GM21786 (cell line): Measurements from ENCODE around the gene RAB3C.

Source experiments
- ATAC-seq: cut with Tn5 transposase; IDR thresholded peaks from one replicate; pipeline ENCODE4 v1.9.1; 2021; ENCODE audit not compliant: unreplicated experiment

The RAB3C gene

DNA sequence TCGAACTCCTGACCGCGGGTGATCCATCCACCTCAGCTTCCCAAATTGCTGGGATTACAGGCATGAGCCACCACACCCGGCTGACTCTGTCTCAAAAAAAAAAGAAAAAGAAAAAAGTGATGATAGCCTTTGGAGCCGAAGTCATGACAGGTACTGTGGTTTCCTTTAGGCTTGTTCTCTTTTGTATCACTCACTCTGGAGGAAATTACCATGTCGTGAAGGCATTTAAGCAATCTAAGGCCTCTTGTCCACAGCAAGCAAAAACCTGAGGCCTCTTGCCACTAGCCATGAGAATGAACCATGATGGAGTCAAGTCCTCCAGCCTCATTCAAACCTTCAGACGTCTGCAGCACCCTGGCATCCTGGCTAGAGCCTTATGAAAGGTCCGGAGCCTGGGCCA, 286.1 kb downstream of the RAB3C start:
- no peak for ATAC-seq

DNA sequence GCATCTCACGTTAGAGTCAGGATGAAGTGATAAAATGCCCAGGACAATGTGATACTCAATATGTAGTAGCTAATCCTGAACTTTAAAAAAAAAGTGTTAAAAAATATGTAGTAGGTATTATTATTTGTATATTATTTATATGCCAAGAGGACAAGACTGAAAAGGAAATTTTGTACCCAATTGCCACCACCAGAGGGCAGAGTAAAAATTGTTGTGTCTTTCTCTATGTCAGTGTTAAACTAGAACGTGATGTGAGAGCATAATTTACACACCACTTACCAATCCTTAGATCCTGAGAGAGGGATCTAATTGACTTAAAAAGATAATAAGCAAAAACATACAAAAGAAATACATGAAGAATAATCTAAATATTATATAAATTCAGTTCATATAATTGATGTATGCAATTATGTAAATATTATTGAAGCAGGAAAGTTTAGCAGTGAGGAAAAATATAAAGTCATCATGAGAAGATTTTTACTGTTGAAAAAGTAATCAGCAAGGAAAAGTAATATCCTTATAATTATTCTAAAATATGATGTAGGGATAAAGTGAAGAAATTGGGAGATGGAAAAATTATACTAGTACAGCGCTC, 288.9 kb downstream of the RAB3C start:
- no peak for ATAC-seq

DNA sequence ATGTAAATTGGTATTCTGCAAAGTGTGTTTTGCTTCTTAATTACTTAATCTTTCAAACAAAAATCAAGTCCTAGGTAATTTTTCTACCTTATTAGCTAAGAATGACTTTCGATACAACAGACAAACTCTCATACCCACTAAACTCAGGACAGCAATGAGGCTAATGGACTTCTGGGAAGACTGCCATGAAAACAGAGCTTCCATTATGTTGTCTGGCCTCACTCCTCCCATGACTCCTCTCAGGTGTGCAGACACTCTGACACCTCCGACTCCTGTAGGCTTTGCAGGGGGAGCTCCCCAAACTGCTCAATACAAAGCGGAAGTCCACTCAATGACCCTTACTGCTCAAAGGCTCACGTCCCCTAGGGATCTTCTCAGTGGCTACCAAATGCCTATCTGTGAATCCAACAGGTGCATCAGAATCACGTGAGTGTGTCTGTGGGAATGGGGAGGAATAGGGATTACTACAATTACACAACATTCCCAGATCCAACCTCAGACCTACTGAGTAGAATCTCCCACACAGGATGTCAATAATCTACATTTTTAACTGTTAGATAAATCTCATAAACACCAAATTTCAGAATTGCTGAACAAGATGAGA, 289.9 kb downstream of the RAB3C start:
- ATAC-seq = no peak

DNA sequence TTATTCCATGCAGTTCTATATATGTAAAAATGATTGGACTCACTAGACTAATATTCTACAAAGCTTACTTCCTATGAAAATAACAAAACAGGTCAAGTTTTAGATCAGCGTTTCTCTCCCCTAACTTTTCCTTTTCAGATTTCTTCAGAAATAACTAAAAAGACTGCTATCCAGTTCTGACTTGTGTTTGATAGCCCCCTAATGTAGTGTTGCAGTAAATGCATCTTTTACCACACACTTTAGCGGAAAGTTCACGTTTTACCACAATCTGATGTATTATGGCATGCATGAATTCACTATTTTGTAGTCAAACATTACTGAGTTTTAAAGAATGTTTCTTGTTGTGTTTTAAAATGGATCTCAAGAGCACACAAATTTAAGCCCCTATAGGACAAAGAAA, 292.7 kb downstream of the RAB3C start:
- ATAC-seq = no peak

DNA sequence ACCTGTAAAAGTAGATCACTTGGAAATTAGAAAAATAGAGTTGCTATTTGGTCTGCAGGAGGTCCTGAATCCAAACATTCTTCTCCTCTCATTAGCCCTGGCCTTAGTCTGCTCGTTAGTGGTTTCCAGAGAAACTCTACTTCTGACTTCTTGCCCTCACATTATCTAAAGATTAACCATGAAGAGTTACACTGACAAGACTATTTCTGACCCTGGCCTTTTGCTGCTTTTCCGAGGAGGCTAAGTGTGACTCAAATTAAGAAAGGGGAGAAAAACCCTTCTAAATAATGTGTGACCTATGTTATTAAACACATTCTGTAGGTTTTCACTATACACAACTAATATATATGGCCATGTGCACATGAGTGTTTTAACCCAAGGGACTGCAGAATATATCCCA, 302.4 kb downstream of the RAB3C start:
- peak; percentile 59 for ATAC-seq

DNA sequence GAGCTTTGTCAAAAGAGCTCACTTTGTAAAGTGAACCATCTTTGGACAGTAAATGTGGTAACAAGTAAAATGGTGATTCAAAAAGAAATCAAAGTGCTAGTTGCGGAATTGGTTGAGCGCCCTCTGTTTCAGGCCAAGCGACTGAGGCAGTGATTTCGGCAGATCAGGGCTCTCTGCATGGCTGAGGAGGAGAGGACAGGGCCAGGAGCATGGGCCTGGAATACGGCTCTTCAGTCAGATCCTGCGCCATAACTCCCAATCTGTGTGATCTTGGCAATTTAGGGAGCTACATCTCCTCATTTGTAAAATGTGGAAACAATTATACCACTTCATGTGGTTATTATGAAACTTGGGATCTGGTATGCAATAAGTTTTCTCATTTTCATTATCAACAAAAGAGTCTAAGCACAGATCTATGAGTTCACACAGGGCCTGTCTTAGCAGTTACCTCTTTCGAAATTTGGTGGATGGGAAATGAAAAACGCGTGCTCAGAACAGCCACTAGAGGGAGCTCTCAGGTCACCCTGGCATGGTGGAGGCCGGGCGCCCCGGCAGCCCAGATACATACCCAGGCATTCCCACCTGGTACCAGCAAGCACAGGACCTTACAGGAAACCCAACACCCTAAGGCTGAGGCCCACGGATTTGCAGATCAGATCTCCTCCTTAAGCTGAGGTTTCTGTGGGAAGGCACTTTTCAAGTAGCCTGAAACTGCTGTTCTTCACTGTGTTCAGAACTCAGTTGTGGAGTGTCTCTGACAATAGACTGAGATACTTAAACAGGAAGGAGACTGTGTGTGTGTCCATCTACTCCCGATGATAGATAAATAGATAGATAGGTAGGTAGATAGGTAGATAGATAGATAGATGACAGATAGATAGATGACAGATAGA, 303.7 kb downstream of the RAB3C start:
- peak; percentile 67 for ATAC-seq

DNA sequence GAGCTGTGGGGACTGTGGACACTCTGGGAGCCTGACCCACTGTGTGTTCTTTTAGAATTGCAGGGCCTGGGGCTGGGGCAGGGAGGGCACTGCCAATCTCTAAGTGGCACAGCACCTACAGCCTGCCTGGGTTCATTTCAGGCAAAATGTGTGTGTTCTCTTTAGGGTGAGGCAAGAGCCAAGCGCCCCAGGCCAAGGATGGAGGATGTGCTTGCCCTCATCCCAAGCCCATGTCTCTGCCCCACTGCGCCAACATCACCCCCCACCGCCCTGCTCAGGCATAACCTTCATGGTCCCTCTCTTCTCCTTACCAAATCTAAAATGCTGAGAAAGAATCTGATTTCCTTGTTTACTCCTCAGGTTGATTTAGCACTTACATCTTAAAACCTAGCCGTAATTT, 304.4 kb downstream of the RAB3C start:
- no peak for ATAC-seq

DNA sequence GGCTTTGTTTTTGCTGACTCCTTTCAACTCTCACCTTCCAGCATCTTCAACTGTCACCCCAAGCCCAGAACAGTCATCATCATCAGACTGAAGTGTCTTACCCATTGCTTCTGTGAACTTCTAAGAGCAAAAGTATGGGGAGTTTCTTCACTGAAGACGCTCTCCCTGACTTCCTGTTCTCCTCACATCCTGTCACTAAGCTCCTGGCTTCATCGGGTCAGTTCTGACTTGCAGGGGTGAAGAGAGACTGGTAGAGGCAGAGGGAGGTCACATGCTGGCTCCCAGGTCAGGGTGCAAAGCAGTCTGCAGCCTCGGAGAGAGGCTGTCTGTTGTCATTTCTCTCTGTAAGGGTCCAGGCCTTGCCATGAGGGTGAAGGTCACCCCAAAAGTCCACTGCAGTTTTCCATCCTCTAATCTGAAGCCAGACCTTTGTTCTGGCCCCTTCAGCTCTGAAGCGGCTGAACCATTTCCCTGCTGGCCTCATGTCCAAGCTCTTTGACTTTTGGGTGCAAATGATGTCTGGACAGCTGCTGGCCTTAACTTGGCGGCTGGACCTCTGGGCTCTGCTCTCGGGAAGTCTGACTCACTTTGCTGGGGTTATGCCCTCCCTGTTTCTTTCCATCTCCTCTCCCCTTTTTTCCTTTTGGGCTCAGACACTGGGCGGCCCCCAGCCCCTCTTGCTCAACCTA, 305.0 kb downstream of the RAB3C start:
- ATAC-seq = no peak

DNA sequence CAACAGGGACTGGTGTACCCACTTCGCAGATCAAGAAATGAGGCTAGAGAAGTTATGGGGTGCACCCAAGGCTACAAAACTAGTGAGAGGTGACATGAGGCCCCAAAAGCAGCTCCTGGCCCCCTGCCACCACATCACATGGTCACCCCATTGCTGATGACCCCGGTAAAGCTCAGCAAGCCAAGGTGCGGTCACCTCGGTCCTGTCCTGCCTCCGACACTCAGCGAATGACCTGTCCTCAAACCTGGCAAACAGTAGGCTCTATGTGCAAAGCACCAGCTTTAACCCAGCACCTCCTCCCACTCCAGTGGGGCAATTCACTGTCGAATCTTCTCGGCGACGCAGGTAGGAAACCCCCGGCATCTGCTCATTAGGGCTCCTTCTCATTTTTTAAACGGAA, 307.4 kb downstream of the RAB3C start:
- no peak for ATAC-seq

DNA sequence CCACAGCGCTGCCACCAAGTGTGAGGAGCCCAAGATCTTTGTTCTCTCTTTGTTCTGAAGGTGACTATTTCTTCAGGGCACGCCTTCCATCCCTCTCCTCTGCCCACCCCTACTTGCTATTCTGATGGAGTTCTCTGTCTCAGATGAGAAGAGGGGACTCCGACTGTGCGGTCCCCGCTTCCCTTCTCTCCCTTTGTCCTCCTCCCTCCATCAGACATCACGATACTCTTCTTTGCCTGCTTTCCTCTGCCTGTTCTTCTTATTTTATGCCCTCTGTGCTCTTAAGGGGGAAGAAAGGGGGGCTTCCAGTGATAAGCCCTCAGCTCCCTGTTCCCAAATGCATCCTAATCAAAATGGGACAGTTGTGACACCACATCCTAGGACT, 307.8 kb downstream of the RAB3C start:
- no peak for ATAC-seq

DNA sequence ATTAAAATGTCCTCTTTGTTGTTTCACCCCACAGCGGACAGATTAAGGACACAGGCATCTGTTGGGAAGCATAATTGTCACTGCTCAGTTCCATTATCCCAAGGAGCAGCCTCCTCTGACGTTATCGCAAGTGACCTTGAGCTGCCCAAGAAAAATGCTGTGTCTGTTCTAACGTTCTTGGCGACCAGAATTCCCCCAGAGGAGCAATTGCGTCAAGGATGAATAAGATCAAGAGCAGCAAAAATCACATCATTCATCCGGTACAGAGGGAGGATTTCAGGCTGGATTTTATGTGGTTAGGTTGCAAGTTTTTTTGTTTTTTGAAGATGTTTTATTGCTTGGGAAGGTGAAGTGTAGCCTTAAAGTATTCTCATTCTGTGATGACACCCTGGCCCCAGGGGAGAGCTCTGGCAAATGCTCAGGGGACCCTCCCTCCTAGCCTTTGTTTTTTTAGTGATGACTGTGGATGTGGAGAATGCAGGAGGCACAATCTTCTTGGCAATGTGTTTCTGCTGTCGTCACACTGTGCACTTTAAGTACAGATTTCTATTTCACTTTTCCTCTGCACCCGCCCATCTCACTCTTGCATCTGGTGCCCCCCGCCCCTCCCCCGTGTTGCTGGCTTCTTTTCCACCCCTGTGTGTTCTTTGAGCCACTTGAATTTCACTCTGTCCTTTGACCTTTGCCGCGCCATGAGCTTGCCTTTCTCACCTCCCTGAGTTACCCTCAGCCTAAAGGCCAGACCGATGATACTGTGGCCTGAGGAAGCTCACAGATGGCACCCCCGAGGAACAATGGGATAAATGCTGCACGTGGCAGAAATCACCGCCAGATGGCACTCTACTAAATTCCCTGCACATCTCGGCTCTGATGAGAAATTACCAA, 308.5 kb downstream of the RAB3C start:
- peak; percentile 53 for ATAC-seq

DNA sequence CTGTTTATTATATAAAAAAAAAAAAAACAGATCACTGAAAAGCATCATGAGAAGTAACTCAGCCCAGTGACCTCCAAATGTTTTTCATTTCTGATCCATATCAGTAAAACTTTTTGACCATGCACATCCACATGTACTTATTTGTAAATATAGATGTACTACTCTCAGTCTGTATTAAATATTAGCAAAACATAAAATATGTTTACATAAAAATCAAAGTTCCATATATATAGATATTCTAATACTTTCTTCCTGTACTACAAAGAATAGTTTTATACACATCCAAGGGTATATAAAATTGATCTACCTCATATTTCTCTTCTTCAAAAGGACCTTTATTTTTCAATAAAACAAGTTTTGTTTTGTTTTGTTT, 309.1 kb downstream of the RAB3C start:
- no peak for ATAC-seq

DNA sequence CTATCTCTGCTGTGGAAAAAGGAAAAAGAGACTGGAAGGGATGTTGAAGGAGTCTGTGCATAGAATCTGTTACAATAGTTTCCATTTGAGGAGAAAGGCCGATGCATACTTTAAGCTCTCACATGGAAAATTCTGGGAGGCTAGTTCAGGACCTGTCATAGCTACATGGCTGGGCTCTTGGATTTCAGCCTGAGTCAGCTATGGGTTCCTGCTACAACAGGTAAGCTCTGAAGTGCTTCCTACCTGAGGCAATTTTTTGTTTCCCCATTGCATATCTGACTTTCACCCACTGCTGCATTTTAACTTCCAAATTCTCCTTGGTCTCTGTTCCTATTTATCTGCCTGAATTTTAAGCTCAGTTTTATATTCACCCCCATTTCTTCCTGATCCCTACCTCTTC, 310.7 kb downstream of the RAB3C start:
- no peak for ATAC-seq

DNA sequence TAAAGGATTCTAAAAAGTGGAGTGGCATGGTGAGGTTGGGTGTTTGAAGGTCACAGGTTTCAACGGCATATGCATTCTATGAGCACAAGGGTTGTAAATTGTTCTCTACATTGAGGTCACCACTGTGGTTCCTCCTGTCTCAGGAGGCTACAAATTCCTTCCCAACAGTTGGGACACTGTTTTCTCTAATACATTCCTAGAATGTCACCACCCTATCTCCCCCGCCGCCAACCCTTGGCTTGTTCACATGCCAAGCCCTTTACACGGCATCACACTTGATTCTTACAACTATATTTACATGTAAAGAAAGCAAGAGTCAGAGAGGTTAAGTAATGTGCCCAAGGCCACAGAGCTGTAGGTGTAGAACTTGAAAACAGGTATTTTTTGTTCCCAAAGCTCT, 315.1 kb downstream of the RAB3C start:
- ATAC-seq = no peak

DNA sequence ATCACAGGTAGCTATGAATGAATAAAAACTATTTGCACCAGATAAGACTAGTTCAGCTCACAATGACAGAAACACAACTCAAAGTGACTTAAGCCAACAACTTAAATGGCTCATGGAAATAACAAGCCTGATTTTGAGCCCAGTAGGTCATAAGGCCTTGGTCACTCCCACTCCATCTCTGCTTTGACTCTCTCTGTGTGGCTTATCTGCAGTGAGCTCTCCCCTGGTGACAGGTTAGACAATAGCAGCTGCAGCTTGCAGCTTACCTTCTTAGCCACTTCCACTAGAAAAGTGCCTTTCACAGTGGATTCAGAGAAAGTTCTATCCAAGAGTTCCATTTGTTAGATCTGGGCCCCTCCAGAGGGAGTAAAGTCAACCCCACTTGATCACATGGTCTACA, 315.7 kb downstream of the RAB3C start:
- ATAC-seq = no peak

DNA sequence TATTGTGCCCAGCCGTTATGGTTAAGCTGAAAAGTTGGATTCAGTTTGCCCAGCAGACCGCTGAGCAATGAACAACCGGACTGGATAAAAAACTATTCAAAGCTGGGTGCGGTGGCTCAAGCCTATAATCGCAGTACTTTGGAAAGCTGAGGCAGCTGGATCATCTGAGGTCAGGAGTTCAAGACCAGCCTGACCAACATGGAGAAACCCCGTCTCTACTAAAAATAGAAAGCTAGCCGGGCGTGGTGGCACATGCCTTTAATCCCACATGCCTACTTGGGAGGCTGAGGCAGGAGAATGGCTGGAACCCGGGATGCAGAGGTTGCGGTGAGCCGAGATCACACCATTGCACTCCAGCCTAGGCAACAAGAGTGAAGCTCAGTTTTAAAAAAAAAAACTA, 318.4 kb downstream of the RAB3C start:
- no peak for ATAC-seq

DNA sequence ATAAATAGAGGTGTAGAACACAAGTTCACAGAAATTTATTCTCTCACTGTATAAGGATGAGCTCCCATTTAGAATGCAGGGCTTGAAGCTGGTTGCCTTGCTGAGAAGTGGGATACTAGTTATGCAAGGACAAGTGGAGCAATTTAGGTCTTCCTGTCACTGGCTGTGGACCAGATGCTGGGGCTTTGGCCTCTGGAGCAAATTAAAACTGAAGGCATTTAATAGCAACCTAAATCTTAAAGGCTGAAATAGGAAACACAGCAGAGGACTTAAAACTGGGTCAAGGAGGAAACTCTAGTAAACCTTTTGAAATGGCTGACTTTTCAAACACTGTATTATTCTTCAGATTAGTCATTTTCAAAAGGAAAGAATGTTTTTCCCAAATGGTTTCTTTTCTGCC, 319.4 kb downstream of the RAB3C start:
- no peak for ATAC-seq

DNA sequence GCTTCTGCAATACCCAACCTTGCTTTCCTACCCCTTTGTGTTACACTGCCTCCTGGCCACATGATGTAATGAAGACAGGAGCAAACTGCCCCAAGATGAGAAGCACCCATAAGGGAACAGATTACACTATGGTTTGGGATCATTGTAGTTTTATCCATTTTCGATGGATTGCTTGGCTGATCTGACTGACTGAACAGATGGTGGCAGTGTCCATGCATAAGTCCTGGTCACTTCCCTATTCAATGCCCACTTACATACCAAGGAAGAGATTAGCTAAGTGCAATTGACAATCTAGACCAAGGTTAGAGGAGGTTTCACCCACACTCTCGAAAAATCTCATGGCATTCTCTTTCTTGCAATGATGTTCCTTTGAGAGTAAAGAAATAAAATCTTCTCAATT, 319.9 kb downstream of the RAB3C start:
- ATAC-seq = no peak

DNA sequence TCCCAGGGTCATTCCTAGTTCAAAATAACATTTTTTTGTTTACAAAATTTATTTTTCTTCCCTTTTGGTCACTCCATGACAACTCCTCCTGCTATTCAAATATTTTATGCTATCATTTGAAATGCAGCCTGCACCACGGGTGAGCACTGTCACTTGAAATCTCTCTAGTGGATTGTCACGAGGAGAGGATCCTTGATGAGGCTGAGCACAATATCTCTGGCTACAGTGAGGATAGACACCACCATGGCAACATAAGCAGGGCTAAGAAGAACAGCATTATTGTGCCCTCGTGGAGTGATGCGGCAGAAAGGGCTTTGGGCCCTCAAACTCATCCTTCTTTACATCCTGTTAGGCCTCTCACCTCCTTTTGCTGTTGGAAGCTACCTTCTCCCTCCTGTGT, 321.9 kb downstream of the RAB3C start:
- no peak for ATAC-seq

DNA sequence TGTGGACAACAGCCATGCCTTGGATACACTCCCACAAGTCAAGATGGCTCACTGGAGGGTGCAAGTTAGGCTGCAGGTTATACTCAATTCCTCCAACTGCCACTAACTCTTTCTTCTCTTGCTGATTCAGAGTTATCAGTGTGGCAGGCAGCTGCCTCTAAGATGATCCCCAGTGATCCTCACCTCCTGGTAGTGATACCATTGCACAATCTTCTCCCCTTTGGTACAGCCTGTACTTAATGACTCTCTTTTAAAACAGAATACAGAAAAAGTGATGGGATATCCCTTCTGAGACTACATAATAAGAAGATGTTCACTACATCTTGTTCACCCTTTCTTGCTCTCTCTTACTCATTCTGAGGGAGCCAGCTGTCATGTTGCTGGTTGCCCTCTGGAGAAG, 323.1 kb downstream of the RAB3C start:
- ATAC-seq = no peak
